Retina (tissue), 1 donor: ENCODE data around the gene HOXB6.

Experiments used
- DNase-seq: peaks from one replicate; pipeline ENCODE4 v3.0.0-alpha.2; 2016

HOXB6 gene

GRCh38 chr17:48609033-48609432, 4.2 kb upstream of the HOXB6 start:
- DNase-seq, result no peak

- DNase-seq, result no peak
Measured at GRCh38 chr17:48608494-48608834, 3.7 kb upstream of the HOXB6 start.

GRCh38 chr17:48606892-48607614, 2.3 kb upstream of the HOXB6 start:
- DNase-seq, result no peak

DNA sequence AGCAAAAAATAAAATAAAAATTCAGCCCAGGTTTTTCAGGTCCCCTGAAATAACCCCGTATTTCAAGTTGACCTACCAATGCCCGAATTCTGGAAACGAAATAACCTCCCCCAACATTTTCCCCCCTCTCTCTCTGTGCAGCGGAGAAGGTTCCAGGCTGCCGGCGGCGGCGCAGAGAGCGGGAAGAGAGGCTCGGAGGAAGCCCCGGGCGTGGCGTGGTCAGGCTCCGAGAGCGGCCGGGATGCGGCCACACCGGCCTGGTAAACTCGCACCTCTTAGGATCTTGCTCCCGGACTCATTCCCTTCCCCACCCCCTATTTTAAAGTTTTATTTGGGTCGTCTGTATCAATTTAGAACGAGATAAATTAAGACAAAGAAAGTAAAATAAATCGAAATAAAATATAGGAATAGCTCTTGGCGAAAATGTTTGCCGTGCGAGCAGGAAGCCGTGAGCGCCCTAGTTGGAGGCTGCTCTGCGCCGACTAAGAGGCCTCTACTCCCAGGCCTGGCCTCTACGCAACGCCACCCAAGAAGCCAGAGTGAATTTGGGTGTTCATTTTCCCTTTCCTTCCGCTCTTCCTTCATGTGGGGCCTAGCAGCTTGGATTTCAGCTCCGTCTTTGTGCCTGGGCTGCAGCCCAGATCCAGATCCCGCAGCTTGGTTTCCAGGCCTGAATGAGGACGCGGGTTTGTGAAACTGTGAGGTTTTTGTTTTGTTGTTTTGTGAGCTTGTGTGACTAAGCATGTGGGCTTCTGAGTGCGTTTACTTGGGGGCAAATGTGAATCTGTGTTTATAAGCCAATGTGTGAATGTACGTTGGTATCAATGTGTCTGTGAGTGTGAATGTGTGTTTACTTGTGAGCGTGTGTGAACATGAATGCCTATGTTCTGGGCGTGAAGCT, 1.5 kb upstream of the HOXB6 start:
- DNase-seq, result peak; percentile 79

GRCh38 chr17:48605409-48605919, 678 bp upstream of the HOXB6 start:
- no peak for DNase-seq

- no peak for DNase-seq
Measured at GRCh38 chr17:48603959-48604769, 622 bp downstream of the HOXB6 start.

- DNase-seq, result no peak
Measured at GRCh38 chr17:48601539-48602425, 3.0 kb downstream of the HOXB6 start.

DNA sequence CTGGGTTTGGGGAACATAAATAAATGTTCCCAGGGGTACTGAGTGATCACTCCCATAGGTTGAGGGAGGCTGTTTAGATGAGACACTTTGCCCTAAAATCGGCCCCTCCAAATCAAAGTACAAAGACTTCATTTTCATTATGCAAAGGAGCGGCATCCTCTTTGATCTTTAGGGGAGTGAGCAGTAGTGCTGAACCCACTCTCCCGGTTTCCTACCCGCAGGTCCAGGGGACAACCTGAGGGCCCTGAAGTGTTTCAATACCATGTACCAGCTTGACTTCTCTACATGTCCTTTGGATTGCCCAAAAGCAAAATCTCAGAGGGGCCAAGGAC, 3.6 kb downstream of the HOXB6 start:
- no peak for DNase-seq

DNA sequence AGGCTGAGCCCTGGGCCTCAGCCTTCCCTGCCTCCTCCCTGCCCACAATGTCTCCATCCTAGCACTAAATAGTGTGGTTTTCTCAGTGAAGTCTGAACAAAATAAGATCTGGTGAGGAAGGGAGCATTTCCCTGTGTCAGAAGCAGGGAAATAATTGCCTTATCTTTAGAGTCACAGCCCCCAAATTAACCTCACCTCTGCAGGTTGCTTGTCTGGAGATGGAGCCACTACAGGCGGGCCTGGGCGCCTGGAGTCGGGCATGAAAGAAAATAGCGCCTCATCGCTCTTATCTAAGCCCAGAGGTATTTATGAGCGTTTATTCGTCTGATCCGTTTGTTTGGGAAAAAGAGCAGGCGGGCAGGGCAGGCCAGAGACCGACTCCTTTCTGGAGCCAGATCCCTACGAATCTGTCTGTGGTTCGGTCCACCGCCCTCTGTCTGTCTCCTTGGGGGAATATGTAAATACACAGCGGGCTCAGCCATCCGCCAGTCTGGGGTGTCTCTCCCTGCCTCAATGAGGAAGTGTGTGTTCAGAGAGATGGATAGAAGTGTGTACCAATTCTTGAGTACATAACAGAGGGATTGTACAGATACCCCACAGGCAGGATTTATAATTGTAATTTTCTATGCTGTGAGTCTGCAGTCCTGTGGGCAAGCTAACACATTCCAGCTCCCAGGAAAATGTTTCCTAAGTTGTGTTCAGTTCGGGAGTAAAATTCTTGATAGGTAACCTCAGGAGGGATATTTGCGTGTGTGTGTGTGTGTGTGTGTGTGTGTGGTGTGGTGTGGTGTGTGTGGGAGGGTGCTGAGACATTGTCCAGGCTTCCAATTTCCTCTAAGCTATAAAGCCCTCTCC, 4.3 kb downstream of the HOXB6 start:
- DNase-seq, result no peak

DNA sequence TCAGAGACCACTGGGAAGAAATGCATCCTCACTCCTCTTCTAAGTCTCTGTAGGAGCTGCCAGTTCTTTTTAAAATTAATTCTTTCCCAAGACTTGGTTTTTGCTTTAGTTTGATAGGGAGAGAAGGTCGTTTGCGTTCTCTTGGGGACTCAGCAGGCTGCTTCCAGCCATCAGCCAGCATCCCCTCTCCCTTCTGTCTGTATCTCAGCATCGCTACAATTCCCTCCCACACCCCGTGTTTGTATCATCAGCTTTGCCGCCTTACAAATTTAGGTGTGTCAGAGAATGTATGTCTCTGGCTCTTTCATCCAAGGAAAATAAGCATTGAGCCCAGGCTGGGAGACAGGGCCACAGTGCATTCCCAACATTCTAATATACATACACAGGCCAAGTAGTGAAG, 5.4 kb downstream of the HOXB6 start:
- DNase-seq, result no peak

GRCh38 chr17:48598736-48599135, 6.0 kb downstream of the HOXB6 start:
- no peak for DNase-seq

- DNase-seq, result peak; percentile 59
Measured at GRCh38 chr17:48597778-48598631, 6.8 kb downstream of the HOXB6 start.

DNA sequence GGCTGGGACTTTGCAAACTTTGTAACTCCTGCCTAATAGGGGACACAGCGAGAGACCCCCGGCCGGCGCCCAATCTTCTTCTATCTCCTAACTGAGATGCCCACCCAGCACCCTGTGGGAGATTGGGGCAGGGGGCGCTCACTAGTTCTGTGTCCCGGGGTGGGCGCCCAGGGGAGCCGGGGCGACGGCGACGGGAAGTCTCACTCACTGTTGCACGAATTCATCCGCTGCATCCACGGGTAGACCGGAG, 7.3 kb downstream of the HOXB6 start:
- DNase-seq, result no peak

DNA sequence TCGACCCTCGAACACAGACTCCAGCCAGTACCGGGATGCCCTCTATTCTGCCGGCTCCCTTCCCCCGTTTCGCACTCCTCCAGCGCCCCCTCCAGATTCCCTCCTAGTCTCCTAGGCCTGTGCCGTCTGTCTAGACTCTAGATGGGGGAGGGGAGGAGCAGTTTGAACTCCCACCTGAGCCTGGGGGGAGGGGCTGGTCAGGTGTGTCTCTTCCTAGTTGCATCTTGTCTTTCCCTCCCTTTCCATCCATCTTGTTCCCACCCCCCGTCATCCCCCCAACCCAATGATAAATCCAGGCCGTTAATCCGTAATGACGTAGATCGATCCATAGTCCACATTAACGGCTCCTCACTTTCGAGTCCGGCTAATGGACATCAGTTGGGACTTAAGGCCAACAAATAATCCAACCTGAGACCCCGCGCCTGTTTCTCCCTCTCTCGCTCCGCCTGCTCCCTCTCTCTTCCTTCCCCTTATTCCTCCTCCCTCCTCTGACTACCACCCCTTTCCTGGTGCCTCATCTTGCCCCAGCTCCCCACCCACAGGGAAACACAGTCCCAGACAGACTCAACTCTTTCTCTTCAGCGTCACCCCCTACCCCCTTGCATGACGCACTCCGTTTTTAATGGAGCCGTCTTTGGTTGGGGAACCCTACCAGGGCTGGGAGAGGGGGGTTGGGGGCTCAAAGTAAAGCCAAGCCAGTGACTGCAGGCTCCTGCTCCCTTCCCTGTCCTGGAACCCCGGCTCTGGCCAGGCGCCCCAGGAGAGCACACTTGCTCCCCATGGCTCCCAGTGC, 7.9 kb downstream of the HOXB6 start:
- no peak for DNase-seq

DNA sequence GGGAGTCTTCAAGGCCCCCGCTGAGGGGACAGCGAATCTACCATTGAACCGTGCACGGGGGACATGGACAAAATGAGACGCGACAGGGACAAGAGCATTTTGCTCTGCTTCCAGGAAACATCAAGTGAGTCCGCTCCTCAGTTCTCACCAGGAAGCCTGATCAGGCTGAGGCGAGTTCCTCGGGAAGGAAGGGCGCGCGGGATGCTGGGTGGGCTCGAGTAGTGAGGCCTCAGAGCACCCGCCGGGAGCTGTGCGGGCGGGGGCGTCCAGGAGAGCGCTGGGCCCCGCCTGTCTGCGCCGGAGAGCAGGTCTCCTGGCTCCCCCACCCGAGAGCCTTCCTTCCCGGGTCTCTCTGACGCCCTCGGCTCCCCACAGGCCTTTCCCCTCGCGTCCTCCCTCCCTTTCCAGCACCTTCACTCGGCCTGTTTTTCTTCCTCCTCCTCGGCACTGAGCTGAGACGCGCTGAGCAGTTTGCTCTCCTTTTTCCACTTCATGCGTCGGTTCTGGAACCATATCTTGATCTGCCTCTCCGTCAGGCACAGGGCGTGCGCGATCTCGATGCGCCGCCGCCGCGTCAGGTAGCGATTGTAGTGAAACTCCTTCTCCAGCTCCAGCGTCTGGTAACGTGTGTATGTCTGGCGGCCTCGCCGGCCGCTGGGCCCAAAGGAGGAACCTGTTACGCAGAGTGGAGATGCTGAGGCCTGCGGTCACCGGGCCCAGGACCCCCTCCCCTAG, 8.6 kb downstream of the HOXB6 start:
- DNase-seq, result no peak

DNA sequence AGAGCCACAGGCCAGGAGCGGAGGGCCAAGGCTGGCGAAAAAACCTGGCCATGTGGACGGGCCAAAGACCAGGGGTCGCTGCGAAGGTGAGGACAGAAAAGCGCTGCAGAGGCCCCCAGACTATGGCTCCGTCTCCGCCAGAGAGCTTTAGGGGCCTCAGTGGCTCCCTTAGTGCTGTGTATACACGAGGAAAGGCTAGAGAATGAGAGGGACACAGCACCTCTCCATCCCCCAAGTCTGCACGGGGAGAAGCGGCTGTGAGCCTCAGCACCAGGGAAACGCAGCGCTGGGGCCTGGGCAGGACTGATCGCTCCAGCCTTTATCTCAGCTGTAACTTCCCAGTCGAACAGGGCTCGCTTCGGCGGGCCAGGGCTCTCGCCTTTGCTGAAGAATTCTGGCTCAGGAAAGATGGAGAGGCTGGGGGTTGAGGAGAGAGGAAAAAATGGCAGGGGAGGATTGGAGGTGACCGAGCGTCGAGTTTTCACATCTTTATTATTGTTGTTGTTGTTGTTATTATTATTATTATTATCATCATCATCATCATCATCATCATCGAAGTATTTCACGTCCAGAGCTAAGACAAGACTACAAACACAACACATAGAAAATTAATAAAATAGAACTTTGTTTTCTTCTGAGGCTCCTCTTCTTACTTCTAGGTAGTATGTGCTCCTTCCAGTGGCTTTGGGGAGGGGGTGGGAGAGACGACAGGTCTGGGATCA, 9.3 kb downstream of the HOXB6 start:
- DNase-seq, result no peak

- DNase-seq, result no peak
Measured at GRCh38 chr17:48594538-48595277, 10.1 kb downstream of the HOXB6 start.
